BJ (cell line): ENCODE data around the gene RNF13. TPM values are rescaled to one million over a fixed set of nuclear protein-coding genes. Genes with fewer than 3 reads are reported as not detected.

Experiments
- CTCF ChIA-PET: fragments of 350-600 bp; formaldehyde crosslinking; extraction: SDS; loops from one replicate; lab custom pipeline; 2021; ENCODE audit warnings: antibody characterized with exemption, inconsistent platforms; lab: Yijun Ruan, JAX
- POLR2A ChIA-PET: fragments of 300-600 bp; sonication (Branson Sonifier 250); formaldehyde crosslinking; extraction: SDS; loops from one replicate; lab custom pipeline; 2021; ENCODE audit warnings: antibody characterized with exemption; lab: Charles Lee
- DNase-seq: peaks from one replicate; pipeline ENCODE4 v3.0.0-alpha.2; 2011; ENCODE audit warnings: low read depth
- H3K27me3 ChIP-seq: 2 replicates; pipeline ENCODE4 v1.6.0; 2011; ENCODE audit warnings: low read length; ENCODE audit not compliant: control insufficient read depth, insufficient read depth
- H3K36me3 ChIP-seq: 2 replicates; pipeline ENCODE4 v1.5.1; 2011; ENCODE audit warnings: low read length; ENCODE audit not compliant: control insufficient read depth, insufficient read depth
- H3K4me3 ChIP-seq: 2 replicates; pipeline ENCODE4 v1.5.1; 2011; ENCODE audit warnings: low read depth, mild to moderate bottlenecking, control low read depth, low read length
- CTCF ChIP-seq: IDR thresholded peaks from 2 replicates; pipeline ENCODE4 v1.5.1; 2011; ENCODE audit warnings: low read depth, mild to moderate bottlenecking, control low read depth, inconsistent platforms, low read length, moderate library complexity; ENCODE audit not compliant: insufficient read depth
- polyA plus RNA-seq: library from polyadenylated mRNA; depleted of rRNA; stranded (reverse); fragments of >200 nt; gene quantifications from 2 replicates; pipeline ENCODE4 v1.2.3, GENCODE V29; 2011

The RNF13 gene
- polyA plus RNA-seq, 1 experiment, result 30.7 TPM

- CTCF ChIA-PET, result no interaction called here
- Histone ChIP-seq H3K27me3 (no peaks in the 10 kb centered on the region), H3K4me3 (no peak overlapping the region), H3K36me3 (no peaks in the 10 kb centered on the region)
- no peak for DNase-seq
- POLR2A ChIA-PET, result no interaction called here
- TF ChIP-seq CTCF, result no peak
These were observed 47.9 kb downstream of the RNF13 start for GRCh38 chr3:149860881-149861280.

GRCh38 chr3:149867563-149867962 is 54.5 kb downstream of the RNF13 start:
- ChIA-PET CTCF (interaction anchor here (0.7 kb wide), 1 partner anchor 12 kb away, joined by 3 read pairs; no protein-coding TSS in a partner anchor), POLR2A (no interaction called here)
- H3K36me3 ChIP-seq, result no peaks in the 10 kb centered on the region
- DNase-seq, result no peak
- H3K4me3 ChIP-seq, result no peak overlapping the region
- TF ChIP-seq CTCF, result no peak
- H3K27me3 ChIP-seq, result no peaks in the 10 kb centered on the region

GRCh38 chr3:149871855-149872254 is 58.8 kb downstream of the RNF13 start:
- POLR2A ChIA-PET, result no interaction called here
- no peak for TF ChIP-seq CTCF
- Histone ChIP-seq H3K4me3 (no peak overlapping the region), H3K36me3 (no peaks in the 10 kb centered on the region), H3K27me3 (no peaks in the 10 kb centered on the region)
- CTCF ChIA-PET, result no interaction called here
- no peak for DNase-seq

- Histone ChIP-seq H3K27me3 (no peaks in the 10 kb centered on the region), H3K4me3 (no peak overlapping the region), H3K36me3 (no peaks in the 10 kb centered on the region)
- CTCF ChIA-PET, result interaction anchor here (1.0 kb wide), 1 partner anchor 9 kb away, joined by 3 read pairs; no protein-coding TSS in a partner anchor
- TF ChIP-seq CTCF, result no peak
- POLR2A ChIA-PET, result no interaction called here
- no peak for DNase-seq
These were observed 59.6 kb downstream of the RNF13 start for GRCh38 chr3:149872589-149872988.

- POLR2A ChIA-PET, result no interaction called here
- H3K27me3 ChIP-seq, result no peaks in the 10 kb centered on the region
- DNase-seq, result no peak
- H3K36me3 ChIP-seq, result no peaks in the 10 kb centered on the region
- no peak overlapping the region for H3K4me3 ChIP-seq
- CTCF ChIA-PET, result interaction anchor here (0.5 to 0.7 kb wide), 2 partner anchors 86 to 106 kb away, joined by 3 to 4 read pairs; no protein-coding TSS in a partner anchor
- TF ChIP-seq CTCF, result no peak
These were observed 64.7 kb downstream of the RNF13 start for GRCh38 chr3:149877668-149878067.
